Measurements from ENCODE around the gene RBCK1.

GRCh38 chr20:434661-435419, 26.7 kb downstream of the RBCK1 start:
- TF ChIP-seq CTCF (IDR thresholded peaks at IDR 0.05) (no peak), POLR2A (IDR thresholded peaks at IDR 0.05) (no peak)

All from testis (tissue), 2 donors.